GM12878 (cell line): ENCODE results near the gene SLC25A48. TPM values are rescaled to one million over a fixed set of nuclear protein-coding genes. Genes with fewer than 3 reads are reported as not detected.

Source experiments
- ATAC-seq: fragments of 200-7000 bp; cut with Tn5 transposase; 3 replicates; pipeline ENCODE4 v1.9.1; 2020; ENCODE audit warnings: mild to moderate bottlenecking, moderate library complexity
- BruUV-seq: library from RNA; stranded (reverse); fragments of 400-500 nt; replicated peaks from 2 replicates; lab custom pipeline; 2021; lab: Mats Ljungman, UMichigan
- CTCF ChIA-PET: fragments of 300-600 bp; sonication (Branson Sonifier 250); formaldehyde crosslinking; extraction: SDS; loops from one replicate; lab custom pipeline; 2021; ENCODE audit warnings: inconsistent platforms; lab: Yijun Ruan, JAX
- POLR2A ChIA-PET: fragments of 350-600 bp; formaldehyde crosslinking; extraction: SDS; loops from one replicate; lab custom pipeline; 2021; ENCODE audit warnings: inconsistent platforms; lab: Charles Lee
- RAD21 ChIA-PET: fragments of 300-600 bp; sonication (Branson Sonifier 250); formaldehyde crosslinking; loops from one replicate; lab custom pipeline; 2023; ENCODE audit warnings: antibody characterized with exemption; ENCODE audit not compliant: unreplicated experiment; lab: Charles Lee
- SMC1A ChIA-PET: fragments of 300-600 bp; sonication (Branson Sonifier 250); formaldehyde crosslinking; loops from one replicate; lab custom pipeline; 2023; ENCODE audit not compliant: unreplicated experiment, uncharacterized antibody; lab: Charles Lee
- DNase-seq: peaks from one replicate; pipeline ENCODE4 v3.0.0-alpha.2; 2011; ENCODE audit warnings: low read depth, low spot score
- FAIRE-seq: peaks from 3 replicates; lab custom pipeline; 2011; peaks lifted over from hg19 to GRCh38; lab: Jason Lieb, UNC
- H2AFZ ChIP-seq: 2 replicates; pipeline ENCODE4 v1.6.0; 2011; ENCODE audit warnings: low read depth, low read length, control low read depth; ENCODE audit not compliant: control insufficient read depth
- H3K27ac ChIP-seq: 2 replicates; pipeline ENCODE4 v1.5.1; 2011; ENCODE audit warnings: control low read depth; ENCODE audit not compliant: control insufficient read depth, insufficient read depth
- H3K27me3 ChIP-seq, 2 experiments: replicated peaks in 1 of 2; 2 replicates each; pipeline versions ENCODE4 v1.6.0 to v1.6.1; 2011; ENCODE audit warnings: low read length in 1 of 2; ENCODE audit not compliant: control insufficient read depth in 2 of 2, insufficient read depth in 2 of 2
- H3K36me3 ChIP-seq, 2 experiments: 2 replicates each; pipeline ENCODE4 v1.5.1; 2011; ENCODE audit warnings: low read length in 1 of 2; ENCODE audit not compliant: control insufficient read depth in 2 of 2, insufficient read depth in 2 of 2
- H3K4me1 ChIP-seq: 2 replicates; pipeline ENCODE4 v1.6.1; 2011; ENCODE audit warnings: mild to moderate bottlenecking, low read length, moderate library complexity, mixed read lengths; ENCODE audit not compliant: control insufficient read depth, insufficient read depth
- H3K4me2 ChIP-seq: 2 replicates; pipeline ENCODE4 v1.6.0; 2011; ENCODE audit warnings: control low read depth; ENCODE audit not compliant: control insufficient read depth, insufficient read depth
- H3K4me3 ChIP-seq: fragments of 200-600 bp; sonication (generic); 2 replicates; pipeline ENCODE4 v1.5.1; 2016
- H3K79me2 ChIP-seq: 2 replicates; pipeline ENCODE4 v1.6.0; 2011; ENCODE audit warnings: low read length; ENCODE audit not compliant: control insufficient read depth, insufficient read depth
- H3K9ac ChIP-seq: 2 replicates; pipeline ENCODE4 v1.8.0; 2011; ENCODE audit warnings: low read length, control low read depth, mixed read lengths; ENCODE audit not compliant: control insufficient read depth, insufficient read depth
- H3K9me3 ChIP-seq: replicated peaks from 3 replicates; pipeline ENCODE4 v1.5.1; 2011; ENCODE audit warnings: mild to moderate bottlenecking, low read length; ENCODE audit not compliant: control insufficient read depth, insufficient read depth
- H4K20me1 ChIP-seq: 2 replicates; pipeline ENCODE4 v1.6.0; 2011; ENCODE audit not compliant: control insufficient read depth, insufficient read depth
- CHD1 ChIP-seq: IDR thresholded peaks from 2 replicates; pipeline ENCODE4 v1.6.1; 2012; ENCODE audit warnings: low read depth, low read length, improper control_type of control experiment
- EGR1 ChIP-seq, 2 experiments: IDR thresholded peaks; 1 replicate in 1 of 2; 2 replicates in 1 of 2; pipeline ENCODE4 v1.6.1; 2011 to 2012; ENCODE audit warnings: low read depth in 2 of 2, low read length in 2 of 2, borderline replicate concordance in 1 of 2, mild to moderate bottlenecking in 1 of 2, moderate library complexity in 1 of 2
- ETV6 ChIP-seq, 2 experiments: fragments of 450-650 bp in 1 of 2; IDR thresholded peaks in 1 of 2; conservative IDR thresholded peaks in 1 of 2; 2 replicates each; pipeline ENCODE4 v1.6.1; 2014; ENCODE audit warnings: antibody characterized with exemption in 1 of 2, borderline replicate concordance in 1 of 2, low read depth in 1 of 2, mild to moderate bottlenecking in 1 of 2, moderate library complexity in 1 of 2
- FOS ChIP-seq: IDR thresholded peaks from 3 replicates; pipeline ENCODE4 v1.6.1; 2011; ENCODE audit warnings: borderline replicate concordance; ENCODE audit not compliant: insufficient read length; ENCODE audit errors: extremely low read depth
- FOXM1 ChIP-seq: IDR thresholded peaks from 2 replicates; pipeline ENCODE4 v1.6.1; 2012; ENCODE audit warnings: low read depth, mild to moderate bottlenecking, inconsistent platforms, low read length, moderate library complexity
- NBN ChIP-seq: fragments of 450-650 bp; IDR thresholded peaks from 2 replicates; pipeline ENCODE4 v1.6.1; 2016
- RAD21 ChIP-seq: IDR thresholded peaks from 2 replicates; pipeline ENCODE4 v1.6.1; 2011; ENCODE audit warnings: mild to moderate bottlenecking, low read depth, low read length, moderate library complexity; ENCODE audit not compliant: insufficient read depth
- RCOR1 ChIP-seq: conservative IDR thresholded peaks from 2 replicates; pipeline ENCODE4 v1.6.1; 2012; ENCODE audit warnings: low read depth, low read length, improper control_type of control experiment
- SPI1 ChIP-seq: IDR thresholded peaks from 2 replicates; pipeline ENCODE4 v1.6.1; 2011; ENCODE audit warnings: low read depth, mild to moderate bottlenecking, low read length, moderate library complexity, borderline replicate concordance; ENCODE audit not compliant: insufficient read depth
- ZNF274 ChIP-seq: IDR thresholded peaks from one replicate; pipeline ENCODE4 v1.8.0; 2011; ENCODE audit not compliant: insufficient read length, insufficient read depth
- WGBS: methylation state at CpG from one replicate; pipeline ENCODE4 v1.1.6; 2016; ENCODE audit warnings: low lambda C conversion rate; ENCODE audit not compliant: insufficient replicate concordance, insufficient coverage; ENCODE audit errors: missing lambda C conversion rate; 5-methylcytosine and 5-hydroxymethylcytosine counted together
- in situ Hi-C: fragments of 300-500 bp; cut with MboI; formaldehyde crosslinking; loops from 9 replicates; pipeline ENCODE4 v1.14.3; 2018; ENCODE audit warnings: mixed read lengths
- intact Hi-C: fragments of 100-400 bp; cut with micrococcal nuclease; formaldehyde crosslinking; loops from one replicate; pipeline ENCODE4 v1.14.2; 2022; ENCODE audit not compliant: unreplicated experiment
- polyA plus RNA-seq, 11 experiments: library from polyadenylated mRNA; depleted of rRNA in 4 of 11; unstranded in 6 of 11; stranded (reverse) in 5 of 11; fragments of >200 nt; fragmentation: Nextera tagmentation in 4 of 11; fragmentation: Illumina TruSeq in 1 of 11; extraction: Ambion mirVana in 4 of 11; extraction: Trizol in 1 of 11; gene quantifications; 1 replicate in 1 of 11; 2 replicates in 10 of 11; pipeline versions ENCODE4 v1.2.1 to v1.2.3, GENCODE V29; 2011 to 2016; ENCODE audit warnings: inconsistent platforms in 2 of 11, missing spikeins in 2 of 11, low read depth in 1 of 11
- total RNA-seq, 4 experiments: library from RNA; depleted of rRNA in 3 of 4; stranded (reverse); fragments of >200 nt in 3 of 4; fragmentation: Illumina TruSeq in 1 of 4; extraction: Trizol in 1 of 4; gene quantifications; 2 replicates each; pipeline versions ENCODE4 v1.2.1 to v1.2.3, GENCODE V29; 2013 to 2021
- TF ChIP-seq, protein P1 (sequence below): IDR thresholded peaks from 2 replicates; pipeline ENCODE4 v1.6.1; 2011; ENCODE audit warnings: mild to moderate bottlenecking, low read depth, low read length, moderate library complexity; ENCODE audit not compliant: insufficient replicate concordance
- TF ChIP-seq, protein P2 (sequence below): IDR thresholded peaks from 2 replicates; pipeline ENCODE4 v1.6.1; 2011; ENCODE audit warnings: low read depth, low read length, improper control_type of control experiment, borderline replicate concordance
- TF ChIP-seq, protein P3 (sequence below): fragments of 450-650 bp; IDR thresholded peaks from 2 replicates; pipeline ENCODE4 v1.6.1; 2017; ENCODE audit warnings: mild to moderate bottlenecking, moderate library complexity
- TF ChIP-seq, protein P4 (sequence below): fragments of 450-650 bp; conservative IDR thresholded peaks from 2 replicates; pipeline ENCODE4 v1.6.1; 2017; ENCODE audit warnings: mild to moderate bottlenecking, moderate library complexity

SLC25A48 gene
- total and polyA plus RNA-seq, 10 of the 15 experiments (the other 5 are each of a cell fraction or from before 2014, with no cell fraction given) = 0.06 TPM; not detected in 9

DNA sequence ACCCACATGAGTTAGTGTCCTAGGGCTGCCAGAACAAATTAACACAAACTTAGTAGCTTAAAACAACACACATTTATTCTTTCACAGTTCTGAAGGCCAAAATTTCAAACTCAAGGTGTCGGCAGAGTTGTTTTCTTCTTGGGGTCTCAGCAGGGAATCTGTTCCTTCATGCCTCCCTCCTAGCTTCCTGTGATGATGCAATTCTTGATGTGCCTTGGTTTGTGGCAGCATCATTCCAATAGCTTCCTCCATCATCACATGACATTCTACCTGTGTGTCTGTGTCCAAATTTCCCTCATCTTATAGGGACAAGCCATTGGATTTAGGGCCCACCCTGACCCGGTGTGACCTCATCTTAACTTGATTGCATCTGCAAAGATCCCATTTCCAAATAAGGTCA lies 12.2 kb upstream of the SLC25A48 start (continued):
- TF ChIP-seq SPI1 = no peak
- TF ChIP-seq, protein P1, sequence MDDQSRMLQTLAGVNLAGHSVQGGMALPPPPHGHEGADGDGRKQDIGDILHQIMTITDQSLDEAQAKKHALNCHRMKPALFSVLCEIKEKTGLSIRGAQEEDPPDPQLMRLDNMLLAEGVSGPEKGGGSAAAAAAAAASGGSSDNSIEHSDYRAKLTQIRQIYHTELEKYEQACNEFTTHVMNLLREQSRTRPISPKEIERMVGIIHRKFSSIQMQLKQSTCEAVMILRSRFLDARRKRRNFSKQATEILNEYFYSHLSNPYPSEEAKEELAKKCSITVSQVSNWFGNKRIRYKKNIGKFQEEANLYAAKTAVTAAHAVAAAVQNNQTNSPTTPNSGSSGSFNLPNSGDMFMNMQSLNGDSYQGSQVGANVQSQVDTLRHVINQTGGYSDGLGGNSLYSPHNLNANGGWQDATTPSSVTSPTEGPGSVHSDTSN = no peak
- no peak for TF ChIP-seq RAD21

DNA sequence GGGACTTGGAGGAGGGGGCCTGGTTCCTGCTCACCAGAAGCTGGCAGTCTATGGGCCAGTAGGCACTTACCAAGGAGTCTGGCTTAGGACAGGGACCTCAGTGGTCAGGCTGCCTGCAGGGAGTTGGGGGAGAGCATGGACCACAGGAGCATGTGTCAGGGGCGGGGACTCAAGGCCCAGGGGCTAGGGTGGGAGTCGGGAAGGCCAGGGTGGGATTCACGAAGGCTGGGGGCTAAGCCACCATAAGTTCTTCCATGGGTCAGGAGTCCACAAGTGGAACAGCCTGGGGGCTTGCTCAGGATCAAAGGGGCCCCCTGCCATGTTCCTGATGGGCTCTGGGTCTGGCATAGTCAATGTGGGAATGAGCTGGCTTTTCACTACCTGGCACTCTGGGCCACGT lies 11.5 kb upstream of the SLC25A48 start:
- H3K4me3 ChIP-seq = no peak overlapping the region
- RAD21 ChIA-PET = no interaction called here
- H3K4me1 ChIP-seq = no peaks in the 10 kb centered on the region
- no peaks in the 10 kb centered on the region for H3K9me3 ChIP-seq
- in situ Hi-C loops = no loop called here
- H3K36me3 ChIP-seq = no peaks in the 10 kb centered on the region
- TF ChIP-seq EGR1 (IDR thresholded peaks at IDR 0.05; ENCODE audit: borderline replicate concordance in 1 of 2, low read depth in 2 of 2, low read length in 2 of 2) = no peak
- TF ChIP-seq RCOR1 = no peak
- no peak for TF ChIP-seq SPI1
- TF ChIP-seq, protein P2, sequence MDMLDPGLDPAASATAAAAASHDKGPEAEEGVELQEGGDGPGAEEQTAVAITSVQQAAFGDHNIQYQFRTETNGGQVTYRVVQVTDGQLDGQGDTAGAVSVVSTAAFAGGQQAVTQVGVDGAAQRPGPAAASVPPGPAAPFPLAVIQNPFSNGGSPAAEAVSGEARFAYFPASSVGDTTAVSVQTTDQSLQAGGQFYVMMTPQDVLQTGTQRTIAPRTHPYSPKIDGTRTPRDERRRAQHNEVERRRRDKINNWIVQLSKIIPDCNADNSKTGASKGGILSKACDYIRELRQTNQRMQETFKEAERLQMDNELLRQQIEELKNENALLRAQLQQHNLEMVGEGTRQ = no peak
- TF ChIP-seq NBN = no peak
- no peak for TF ChIP-seq FOXM1
- TF ChIP-seq ETV6 (conservative IDR thresholded peaks at IDR 0.05 in 1 of 2, IDR thresholded peaks at IDR 0.05 in 1 of 2; ENCODE audit: borderline replicate concordance in 1 of 2, low read depth in 1 of 2) = no peak
- no peak for TF ChIP-seq FOS
- TF ChIP-seq ZNF274 = no peak
- no peak for TF ChIP-seq CHD1
- TF ChIP-seq, protein P3, sequence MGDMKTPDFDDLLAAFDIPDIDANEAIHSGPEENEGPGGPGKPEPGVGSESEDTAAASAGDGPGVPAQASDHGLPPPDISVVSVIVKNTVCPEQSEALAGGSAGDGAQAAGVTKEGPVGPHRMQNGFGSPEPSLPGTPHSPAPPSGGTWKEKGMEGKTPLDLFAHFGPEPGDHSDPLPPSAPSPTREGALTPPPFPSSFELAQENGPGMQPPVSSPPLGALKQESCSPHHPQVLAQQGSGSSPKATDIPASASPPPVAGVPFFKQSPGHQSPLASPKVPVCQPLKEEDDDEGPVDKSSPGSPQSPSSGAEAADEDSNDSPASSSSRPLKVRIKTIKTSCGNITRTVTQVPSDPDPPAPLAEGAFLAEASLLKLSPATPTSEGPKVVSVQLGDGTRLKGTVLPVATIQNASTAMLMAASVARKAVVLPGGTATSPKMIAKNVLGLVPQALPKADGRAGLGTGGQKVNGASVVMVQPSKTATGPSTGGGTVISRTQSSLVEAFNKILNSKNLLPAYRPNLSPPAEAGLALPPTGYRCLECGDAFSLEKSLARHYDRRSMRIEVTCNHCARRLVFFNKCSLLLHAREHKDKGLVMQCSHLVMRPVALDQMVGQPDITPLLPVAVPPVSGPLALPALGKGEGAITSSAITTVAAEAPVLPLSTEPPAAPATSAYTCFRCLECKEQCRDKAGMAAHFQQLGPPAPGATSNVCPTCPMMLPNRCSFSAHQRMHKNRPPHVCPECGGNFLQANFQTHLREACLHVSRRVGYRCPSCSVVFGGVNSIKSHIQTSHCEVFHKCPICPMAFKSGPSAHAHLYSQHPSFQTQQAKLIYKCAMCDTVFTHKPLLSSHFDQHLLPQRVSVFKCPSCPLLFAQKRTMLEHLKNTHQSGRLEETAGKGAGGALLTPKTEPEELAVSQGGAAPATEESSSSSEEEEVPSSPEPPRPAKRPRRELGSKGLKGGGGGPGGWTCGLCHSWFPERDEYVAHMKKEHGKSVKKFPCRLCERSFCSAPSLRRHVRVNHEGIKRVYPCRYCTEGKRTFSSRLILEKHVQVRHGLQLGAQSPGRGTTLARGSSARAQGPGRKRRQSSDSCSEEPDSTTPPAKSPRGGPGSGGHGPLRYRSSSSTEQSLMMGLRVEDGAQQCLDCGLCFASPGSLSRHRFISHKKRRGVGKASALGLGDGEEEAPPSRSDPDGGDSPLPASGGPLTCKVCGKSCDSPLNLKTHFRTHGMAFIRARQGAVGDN = no peak
- TF ChIP-seq, protein P4, sequence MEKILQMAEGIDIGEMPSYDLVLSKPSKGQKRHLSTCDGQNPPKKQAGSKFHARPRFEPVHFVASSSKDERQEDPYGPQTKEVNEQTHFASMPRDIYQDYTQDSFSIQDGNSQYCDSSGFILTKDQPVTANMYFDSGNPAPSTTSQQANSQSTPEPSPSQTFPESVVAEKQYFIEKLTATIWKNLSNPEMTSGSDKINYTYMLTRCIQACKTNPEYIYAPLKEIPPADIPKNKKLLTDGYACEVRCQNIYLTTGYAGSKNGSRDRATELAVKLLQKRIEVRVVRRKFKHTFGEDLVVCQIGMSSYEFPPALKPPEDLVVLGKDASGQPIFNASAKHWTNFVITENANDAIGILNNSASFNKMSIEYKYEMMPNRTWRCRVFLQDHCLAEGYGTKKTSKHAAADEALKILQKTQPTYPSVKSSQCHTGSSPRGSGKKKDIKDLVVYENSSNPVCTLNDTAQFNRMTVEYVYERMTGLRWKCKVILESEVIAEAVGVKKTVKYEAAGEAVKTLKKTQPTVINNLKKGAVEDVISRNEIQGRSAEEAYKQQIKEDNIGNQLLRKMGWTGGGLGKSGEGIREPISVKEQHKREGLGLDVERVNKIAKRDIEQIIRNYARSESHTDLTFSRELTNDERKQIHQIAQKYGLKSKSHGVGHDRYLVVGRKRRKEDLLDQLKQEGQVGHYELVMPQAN = no peak
- TF ChIP-seq, all 136 proteins: peak for 0
- intact Hi-C loops = no loop called here
- Histone ChIP-seq H3K79me2 (no peaks in the 10 kb centered on the region), H3K27me3 (peaks cover 0 to 1% of the 10 kb centered on the region in 2 experiments; a peak in 3 of 4 replicates), H3K4me2 (no peak overlapping the region), H2AFZ (no peak overlapping the region), H3K27ac (no peak overlapping the region), H3K9ac (no peak overlapping the region), H4K20me1 (no peaks in the 10 kb centered on the region)
- ChIA-PET SMC1A (no interaction called here), CTCF (no interaction called here), POLR2A (no interaction called here)
- BruUV-seq = no TSS peak
- FAIRE-seq (no peak), DNase-seq (no peak), ATAC-seq (no peak)
- WGBS = 0% methylated on average over 3 of the region's 4 CpGs
